Inflammatory macrophage treated with lipopolysaccharide for 1 hour (primary cell): ENCODE measurements around the gene ATF7.
A peak's percentile ranks its signal among the peaks of the same experiment; 100 is the strongest.
"Not testable (repeated sequence)": the region's sequence is repeated elsewhere in the genome, so short reads cannot be mapped to it uniquely, and the experiment has no call there.

Experiments
- DNase-seq, 2 donors: peaks; one replicate each; pipeline ENCODE4 v3.0.0-alpha.2; 2020 to 2022

Gene ATF7

DNA sequence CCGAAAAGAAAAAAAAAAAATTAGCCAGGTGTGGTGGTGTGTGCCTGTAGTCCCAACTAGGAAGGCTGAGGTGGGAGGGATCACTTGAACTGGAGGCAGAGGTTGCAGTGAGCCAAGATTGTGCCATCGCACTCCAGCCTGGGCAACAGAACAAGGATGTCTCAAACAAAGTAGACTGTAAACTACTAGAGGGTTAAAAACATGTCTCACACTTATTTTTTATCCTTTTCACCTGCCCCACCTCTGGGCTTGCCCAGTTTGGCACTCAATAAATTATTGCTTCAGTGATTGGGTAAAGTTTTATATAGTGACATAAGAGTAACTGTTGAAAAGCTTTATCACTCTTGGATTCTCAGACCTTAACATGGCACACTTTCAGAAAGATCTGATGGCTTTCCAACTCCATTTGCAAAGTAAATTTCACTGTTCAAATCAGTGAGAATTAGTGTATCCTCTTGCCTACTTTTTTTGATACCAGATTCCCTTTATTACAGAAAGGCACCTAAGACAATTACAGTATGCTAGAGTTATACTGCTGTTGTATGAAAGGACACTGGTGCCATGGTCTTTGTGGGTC lies 62.6 kb downstream of the ATF7 start:
- DNase-seq: no peak

DNA sequence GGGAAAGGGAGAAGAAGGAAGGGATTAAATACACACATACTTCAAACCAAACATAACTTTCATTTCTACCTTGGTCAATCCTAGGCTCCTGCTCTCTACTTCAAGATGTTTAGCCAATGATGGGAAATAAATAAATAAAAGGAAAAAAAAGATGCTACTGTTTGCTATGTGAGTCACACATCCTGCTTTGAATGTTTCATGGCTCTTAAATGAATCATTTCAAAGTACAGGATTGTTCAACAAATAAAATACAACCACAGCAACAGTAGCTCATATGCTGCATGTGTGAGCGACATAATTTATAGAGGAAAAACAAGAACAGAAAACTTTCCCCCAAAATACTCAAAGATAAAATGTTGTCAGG lies 64.6 kb downstream of the ATF7 start:
- peak in 1 of 2 donors; percentile 25 for DNase-seq

DNA sequence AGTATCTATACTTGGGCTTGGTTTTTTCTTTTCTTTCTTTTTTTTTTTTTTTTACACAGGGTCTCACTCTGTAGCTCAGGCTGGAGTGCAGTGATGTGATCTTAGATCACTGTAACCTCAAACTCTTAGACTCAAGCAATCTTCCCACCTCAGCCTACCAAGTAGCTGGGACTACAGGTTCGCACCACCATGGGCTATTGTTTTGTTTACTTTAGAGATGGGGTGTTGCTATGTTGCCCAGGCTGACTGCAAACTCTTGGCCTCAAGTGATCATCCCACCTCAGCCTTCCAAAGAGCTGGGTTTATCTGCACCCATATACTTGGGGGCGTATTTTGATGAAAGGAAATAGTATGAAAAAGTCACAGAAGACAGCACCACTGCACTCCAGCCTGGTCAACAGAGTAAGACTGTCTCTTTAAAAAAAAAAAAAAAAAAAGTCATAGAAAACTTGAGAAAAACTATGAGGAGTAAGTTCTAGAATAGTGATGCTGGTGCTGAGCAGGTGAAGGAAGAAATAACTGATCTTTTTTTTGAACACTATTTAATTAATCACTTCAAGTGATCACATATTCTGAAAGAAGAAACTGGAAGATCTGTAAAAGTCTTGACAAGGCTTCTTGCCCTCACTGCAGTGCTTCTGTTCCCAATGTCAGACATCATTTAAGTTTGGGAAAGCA lies 65.1 kb downstream of the ATF7 start:
- no peak for DNase-seq

DNA sequence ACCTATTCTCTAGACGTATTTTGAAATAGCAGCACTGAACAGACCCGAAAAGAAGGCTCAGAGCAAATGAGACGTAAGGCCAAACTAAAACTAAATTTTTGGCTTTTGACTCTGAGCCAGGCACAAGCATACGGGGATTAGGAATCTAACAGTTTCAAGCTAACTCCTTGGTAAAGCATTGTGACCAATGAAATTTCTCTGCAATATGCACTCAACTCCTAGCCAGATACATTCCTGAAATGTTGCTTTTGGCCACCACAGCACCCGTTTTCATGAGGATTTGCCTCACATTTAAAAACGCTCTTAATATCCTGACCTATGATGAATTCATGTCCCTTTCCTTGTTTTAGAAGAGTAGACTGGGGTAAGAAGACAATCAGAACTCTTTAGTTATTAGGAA lies 65.8 kb downstream of the ATF7 start:
- DNase-seq: no peak

DNA sequence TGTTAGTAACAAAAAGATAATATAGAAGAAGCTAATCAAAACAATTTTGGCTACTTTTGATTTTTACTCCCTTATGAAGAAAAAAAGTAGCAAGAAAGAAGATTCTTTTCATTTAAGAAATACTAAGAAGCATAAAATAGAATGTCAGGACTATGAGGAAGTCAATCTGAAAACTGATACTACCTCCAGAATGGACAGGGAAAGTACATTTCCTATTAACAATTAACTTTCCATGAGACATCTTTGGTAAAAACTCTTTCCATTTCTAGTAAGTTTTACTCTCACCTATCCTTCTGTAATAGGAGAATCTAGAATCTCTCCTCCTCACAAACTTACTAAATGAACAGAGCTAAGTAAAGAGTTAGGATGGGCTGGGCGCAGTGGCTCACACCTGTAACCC lies 67.6 kb downstream of the ATF7 start:
- no peak for DNase-seq

DNA sequence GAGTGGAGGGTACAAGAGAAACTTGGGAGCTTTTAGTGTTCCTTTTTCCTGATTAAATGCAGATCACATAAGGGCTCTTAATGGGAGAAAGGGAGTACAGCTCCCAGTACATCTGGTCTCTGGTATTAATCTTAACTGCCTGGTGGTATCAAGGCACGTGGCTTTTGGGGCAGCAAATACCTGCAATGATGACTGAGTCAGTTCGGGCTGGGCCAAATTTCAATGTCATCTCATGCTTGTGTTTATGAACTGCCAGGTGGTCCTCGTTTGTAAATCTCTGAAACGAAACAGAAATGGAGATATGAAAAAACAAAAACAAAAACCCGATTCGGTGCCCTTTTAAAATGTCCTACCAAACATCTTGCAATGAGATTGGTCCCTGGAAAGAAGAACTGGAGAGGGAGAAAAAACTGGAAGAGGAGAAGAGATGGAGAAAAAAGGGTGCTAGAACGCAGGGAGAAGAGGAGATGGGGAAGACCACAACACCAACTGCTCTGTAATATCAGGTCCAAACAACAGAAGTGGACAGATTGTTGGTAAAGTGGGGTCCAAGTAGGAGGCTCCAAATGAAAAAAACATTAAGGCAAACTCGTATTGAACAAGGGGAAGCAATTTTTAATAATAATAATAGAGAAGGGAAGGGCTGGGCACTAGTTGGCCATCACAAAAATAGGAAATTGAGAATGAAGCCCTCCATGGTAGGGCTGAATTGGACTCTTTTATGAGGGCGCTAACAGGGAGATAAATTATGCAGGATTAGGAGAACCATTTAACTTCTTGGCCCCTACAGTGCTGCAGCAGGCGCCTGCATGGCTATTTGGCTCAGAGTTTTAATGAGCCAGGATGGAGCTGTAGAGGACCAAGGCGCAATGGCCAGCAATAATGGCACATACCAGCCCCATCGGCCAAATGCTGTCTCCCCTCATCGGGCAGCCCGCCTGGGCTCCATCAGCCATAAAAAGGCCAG lies 73.5 kb downstream of the ATF7 start:
- DNase-seq: no peak

DNA sequence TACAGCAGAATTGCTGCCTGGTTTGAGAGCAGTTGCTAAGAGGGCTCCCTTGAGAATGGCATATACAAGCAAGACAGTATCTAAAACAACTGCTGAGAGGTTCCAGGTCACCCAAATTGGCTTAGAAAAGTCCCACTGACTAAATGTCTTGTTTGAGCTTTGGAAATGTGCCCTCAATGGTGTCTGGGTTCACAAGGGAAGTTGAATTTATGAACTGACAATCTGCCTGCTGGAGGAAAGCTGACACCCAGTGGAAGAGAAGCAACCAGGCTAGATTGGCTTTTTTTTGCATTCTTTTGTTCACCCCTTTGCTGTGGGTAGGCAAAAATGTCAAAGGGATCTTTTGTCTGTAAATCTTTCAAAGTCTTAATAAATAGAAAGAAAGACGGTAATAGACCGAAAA lies 74.3 kb downstream of the ATF7 start:
- no peak for DNase-seq

DNA sequence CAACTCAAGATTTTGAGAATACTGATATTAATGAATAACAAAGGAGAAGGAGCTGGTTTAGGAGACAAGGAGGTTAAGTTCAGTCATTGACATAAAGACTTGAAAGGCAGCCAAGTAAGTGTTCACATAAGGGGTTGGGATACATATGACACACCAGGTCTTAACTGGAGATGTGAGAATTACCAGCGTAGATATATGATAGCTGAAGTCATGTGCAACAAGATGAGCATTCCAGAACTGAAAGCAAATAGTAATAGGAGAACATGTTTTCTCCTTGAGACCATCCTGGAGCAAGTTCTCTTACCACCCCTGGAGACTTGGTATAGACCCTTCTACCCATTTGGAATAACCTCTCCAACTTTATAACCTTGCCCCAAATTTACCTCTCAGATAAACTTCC lies 75.6 kb downstream of the ATF7 start:
- DNase-seq: no peak

DNA sequence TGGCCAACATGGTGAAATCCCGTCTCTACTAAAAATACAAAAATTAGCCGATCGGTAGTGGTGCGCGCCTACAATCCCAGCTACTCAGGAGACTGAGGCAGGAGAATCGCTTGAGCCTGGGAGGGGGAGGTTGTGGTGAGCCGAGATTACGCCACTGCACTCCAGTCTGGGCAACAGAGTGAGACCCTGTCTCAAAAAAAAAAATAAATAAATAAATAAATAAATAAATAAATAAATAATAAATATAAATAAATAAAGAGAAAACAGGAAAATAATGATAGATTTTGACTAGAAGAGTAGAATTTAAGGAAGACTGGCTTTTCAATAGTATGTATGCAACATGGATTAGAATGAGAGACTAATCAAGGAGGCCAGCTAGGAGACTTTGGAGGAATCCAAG lies 76.1 kb downstream of the ATF7 start:
- not testable (repeated sequence) for DNase-seq

DNA sequence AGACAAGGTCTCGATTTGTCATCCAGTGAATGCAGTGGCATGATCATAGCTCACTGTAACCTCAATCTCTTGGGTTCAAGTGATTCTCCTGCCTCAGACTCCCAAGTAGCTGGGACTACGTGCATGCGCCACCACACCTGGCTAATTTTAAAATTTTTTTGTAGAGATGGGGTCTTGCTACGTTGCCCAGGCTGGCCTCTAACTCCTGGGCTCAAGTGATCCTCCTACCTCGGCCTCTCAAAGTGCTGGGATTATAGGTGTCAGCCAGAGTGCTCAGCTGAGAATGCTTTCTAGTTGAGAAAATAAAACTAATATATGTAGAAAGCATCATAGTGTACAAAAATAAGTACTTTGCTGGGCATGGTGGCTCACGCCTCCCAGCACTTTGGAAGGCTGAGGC lies 77.8 kb downstream of the ATF7 start:
- DNase-seq: not testable (repeated sequence)

DNA sequence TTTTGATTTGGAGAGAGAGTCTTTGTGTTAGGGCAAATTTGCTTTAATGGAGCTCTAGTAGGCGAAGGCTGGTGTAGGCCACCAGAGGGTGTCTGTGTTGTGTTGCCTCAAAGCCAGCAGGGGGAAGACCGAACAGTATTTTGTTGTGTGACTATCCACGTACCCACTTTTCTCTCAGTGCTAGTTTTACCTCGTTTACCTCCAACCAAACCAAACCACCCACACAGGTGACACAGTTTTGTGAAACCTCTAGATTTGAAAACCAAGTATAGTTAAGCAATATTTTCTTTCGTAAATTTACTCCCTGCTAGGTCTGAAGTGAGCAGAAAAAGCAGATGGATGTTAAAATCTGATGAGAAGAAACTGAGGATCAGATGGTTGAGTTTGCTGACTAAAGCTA lies 82.6 kb downstream of the ATF7 start:
- DNase-seq: peak; percentile 49 to 52

DNA sequence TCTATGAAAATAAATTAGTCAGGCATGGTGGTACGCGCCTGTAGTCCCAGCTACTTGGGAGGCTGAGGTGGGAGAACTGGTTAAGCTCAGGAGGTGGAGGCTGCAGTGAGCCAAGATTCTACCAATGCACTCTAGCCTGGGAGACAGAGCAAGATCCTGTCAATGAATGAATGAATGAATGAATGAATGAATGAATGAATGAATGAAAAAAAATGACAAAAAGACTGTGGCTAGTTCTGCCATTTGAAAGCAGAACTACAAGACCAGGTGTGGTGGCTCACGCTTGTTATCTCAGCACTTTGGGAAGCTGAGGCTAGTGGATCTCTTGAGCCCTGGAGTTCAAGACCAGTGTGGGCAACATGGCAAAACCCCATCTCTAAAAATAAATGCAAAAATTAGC lies 86.7 kb downstream of the ATF7 start:
- DNase-seq: no peak

DNA sequence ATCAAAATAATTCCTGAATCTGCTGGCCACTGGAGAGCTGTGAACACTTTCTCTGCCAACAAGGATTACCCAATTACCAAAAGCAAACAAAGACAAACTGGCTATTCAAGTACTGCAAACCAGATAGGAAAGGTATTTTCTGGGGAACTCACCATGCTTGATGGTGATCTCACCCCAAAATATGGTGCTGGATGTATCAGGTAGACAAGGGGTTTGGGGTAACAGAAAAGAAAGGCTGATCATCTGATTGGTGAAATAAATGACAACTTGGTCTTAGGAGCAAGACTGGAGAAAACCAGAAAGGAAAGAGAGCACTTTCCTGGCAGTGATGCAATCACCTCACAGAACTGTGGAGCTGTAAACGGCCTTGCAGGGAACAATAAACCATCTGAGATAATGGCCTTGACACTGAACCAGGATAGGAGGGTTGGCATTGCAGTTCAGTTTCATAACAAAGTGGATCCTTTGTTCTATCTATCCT lies 87.9 kb downstream of the ATF7 start:
- no peak for DNase-seq

DNA sequence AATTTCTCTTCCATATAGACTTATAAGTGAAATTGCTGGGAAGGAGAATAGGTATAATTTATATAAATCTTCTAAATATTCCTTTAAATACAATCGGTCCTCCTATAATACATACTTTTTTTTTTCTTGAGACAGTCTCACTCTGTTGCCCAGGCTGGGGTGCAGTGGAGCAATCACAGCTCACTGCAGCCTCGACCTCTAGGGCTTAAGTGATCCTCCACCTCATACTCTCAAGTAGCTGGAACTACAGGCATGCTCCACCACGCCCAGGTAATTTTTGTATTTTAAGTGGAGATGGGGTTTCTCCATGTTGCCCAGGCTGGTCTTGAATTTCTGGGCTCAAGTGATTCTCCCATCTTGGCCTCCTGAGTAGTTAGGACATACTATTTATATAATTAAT lies 89.2 kb downstream of the ATF7 start:
- DNase-seq: no peak

DNA sequence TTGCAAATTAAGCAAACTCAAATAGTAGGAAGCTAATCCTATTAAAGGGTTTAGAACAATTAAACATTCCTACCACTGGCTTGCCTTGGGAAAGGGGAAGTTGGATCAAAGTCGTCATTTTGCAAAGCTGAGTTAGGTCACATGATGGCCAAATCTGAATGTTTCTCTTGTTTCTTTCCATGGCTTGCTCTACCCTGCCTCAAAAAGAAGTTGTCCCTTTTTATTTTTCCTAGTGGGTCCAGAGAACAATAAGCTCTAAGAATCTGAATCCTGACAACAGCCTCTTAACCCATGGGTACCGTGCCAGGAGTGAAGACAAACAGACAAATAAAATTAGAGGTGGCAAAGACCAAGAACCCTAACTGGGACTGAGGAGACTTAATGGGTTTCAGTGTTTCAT lies 92.7 kb downstream of the ATF7 start:
- DNase-seq: peak; percentile 37 to 44

DNA sequence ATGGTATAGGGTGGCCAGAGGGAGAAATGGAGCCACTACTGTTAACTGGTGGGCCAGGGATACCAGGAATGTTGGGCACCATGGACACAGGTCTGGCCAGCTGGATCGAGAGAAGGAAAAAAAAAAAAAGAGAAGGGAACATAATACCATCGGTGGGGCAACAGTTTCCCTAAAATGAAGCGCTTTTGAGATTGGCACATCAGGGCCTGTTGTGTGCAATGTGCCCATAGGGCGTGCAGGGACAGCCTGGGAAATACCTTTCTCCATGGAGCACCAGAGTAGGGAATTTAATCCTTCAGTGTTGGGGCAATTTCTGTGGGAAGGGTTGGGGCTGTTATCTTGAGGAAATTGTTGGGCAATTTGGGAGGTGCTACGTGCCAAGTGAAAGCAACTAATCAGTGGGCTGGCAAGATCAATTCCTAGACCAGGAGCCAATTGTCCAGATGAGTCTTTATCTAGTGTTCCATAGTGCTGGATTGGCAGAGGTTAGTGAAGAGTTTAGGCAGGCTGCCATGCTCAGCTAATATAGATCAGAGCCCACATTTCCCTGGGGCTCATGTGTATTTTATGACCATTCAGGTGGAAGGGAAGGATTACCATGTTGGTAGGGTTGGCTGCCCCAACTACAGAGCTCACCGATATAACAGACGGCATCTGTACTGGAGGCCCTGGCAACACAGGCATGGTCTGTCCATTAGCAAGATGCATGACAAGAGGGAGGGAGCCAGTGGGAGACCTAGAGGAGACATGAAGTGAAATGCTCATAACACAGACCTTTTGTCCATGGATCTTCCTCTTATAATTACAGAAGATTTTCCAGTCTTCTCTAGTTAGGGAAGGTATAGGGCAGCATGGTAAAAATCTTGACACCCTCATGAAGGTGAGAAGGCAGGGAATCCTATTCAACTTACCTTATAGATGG lies 93.4 kb downstream of the ATF7 start:
- DNase-seq: peak; percentile 29

DNA sequence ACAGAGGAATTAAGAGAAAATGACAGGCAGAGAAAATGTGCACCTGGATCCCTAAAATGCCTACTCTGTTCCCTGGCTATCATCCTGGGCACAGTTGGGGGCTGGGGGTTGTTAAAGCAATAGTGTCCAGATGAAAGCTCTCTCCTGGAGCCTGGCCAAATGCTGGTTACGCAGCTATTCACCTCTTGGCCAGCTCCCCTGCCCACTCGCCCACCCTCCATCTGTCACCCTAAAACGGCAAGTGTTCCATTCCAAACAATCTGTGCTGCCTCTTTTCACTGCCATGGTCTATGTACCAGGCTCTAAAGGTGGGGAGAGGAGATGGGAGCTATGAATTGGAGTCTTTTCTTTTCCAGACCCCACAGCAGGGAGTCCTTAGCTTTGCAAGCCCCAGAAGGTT lies 94.2 kb downstream of the ATF7 start:
- no peak for DNase-seq

DNA sequence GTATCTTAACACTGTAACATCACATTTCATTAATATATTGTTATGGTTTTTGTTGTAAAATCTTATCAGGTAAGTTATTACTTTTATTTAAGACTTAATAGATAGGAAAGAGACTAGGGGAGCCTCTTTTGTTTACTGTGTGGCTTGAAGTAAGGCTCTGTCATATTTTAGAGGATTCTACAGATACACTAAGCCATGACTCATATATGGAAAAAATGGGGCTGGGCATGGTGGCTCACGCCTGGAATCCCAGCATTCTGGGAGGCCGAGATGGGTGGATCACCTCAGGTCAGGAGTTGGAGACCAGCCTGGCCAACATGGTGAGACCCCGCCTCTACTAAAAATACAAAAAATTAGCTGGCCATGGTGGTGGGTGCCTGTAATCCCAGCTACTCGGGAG lies 95.3 kb downstream of the ATF7 start:
- DNase-seq: no peak

DNA sequence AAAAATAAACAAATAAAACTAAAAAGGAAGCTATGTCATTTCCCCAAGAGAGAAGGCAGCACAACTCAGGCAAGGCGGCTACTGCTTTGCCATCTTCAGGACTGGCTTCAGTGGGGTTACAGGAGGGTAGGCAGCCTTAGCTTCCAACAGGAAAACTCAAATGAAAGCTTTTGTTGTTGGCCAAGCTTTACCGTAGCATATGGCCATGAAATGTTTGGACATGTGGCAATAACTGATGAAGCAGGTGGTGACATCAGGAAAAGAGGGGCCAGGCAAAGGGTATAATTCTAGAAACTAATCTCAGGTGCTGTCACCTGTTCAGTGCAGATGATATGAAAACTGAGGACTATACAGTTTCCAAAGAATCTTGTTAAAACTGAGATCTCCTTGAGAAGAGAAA lies 96.1 kb downstream of the ATF7 start:
- DNase-seq: no peak

DNA sequence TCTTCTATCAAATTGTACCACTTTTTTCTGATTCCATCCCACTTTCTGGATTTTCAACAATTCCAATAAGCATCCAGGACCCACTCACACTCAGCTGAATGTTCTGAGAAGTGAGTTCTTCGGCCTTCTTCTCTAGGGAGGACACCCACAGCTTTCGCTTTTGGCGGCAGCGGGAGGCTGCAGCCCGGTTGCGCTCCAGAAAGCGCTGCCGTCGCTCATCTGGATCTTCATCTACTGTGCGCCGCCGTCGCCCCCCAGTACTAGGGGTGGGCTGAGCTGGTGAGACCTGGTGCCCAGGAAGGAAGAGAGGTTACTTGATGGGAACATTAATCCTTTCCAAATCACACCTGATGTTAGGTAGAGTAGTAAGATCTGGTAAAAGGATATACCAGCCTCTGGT lies 101.7 kb downstream of the ATF7 start:
- no peak for DNase-seq

DNA sequence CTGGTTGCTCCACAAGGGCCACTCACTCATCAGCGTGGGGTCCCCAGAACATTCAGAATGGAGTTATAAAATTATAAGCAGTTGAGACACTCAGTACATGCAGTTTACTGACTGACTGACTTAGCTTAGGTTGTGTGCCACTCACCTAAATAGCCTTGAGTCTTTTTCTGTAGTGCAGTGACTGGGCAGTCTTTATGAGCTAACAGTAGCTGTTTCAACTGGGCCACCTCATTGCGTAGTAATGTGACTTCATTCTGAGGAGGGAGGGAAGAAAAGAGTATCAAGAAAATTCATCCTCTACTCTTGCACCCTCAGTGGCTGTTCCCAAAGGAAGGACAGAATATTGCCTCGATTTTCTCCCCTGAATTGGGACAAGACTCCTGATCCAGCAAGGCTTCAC lies 103.1 kb downstream of the ATF7 start:
- DNase-seq: no peak

DNA sequence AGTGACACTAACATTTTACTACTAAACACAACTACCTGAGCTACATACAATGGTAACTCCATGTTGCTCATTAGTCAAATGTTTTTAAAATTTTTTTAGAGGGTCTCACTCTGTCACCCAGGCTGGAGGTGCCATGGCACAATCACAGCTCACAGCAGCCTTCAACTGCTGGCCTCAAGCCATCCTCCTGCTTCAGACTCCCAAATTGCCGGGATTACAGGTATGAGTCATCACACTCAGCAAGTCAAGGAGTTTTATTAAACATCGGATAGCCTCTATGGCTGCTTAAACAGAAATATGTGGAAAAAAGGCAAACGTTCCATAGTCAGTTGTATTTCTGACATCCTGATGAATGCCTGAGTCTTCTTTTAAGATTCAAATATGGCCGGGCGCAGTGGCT lies 107.8 kb downstream of the ATF7 start:
- DNase-seq: no peak
